ENCODE data around the gene PFKFB4.
A peak's percentile ranks its signal among the peaks of the same experiment; 100 is the strongest.
"Not testable (repeated sequence)": the region's sequence is repeated elsewhere in the genome, so short reads cannot be mapped to it uniquely, and the experiment has no call there.

The PFKFB4 gene

GRCh38 chr3:48558493-48559134, 2.0 kb upstream of the PFKFB4 start:
- no peak for DNase-seq

GRCh38 chr3:48555949-48556795, 431 bp downstream of the PFKFB4 start:
- DNase-seq: no peak

GRCh38 chr3:48555231-48555948, 1.2 kb downstream of the PFKFB4 start:
- no peak for DNase-seq

GRCh38 chr3:48553886-48554845, 2.4 kb downstream of the PFKFB4 start:
- no peak for DNase-seq

- no peak for DNase-seq
These were observed 3.2 kb downstream of the PFKFB4 start for GRCh38 chr3:48553361-48553760.

- no peak for DNase-seq
These were observed 4.3 kb downstream of the PFKFB4 start for GRCh38 chr3:48552111-48552951.

GRCh38 chr3:48551651-48552050, 5.0 kb downstream of the PFKFB4 start:
- DNase-seq: not testable (repeated sequence)

- peak; percentile 82 for DNase-seq
These were observed 7.6 kb downstream of the PFKFB4 start for GRCh38 chr3:48548729-48549705.

- DNase-seq: no peak
These were observed 8.5 kb downstream of the PFKFB4 start for GRCh38 chr3:48548126-48548525.

- no peak for DNase-seq
These were observed 10.3 kb downstream of the PFKFB4 start for GRCh38 chr3:48546203-48546829.

- DNase-seq: no peak
These were observed 12.5 kb downstream of the PFKFB4 start for GRCh38 chr3:48544141-48544540.

- no peak for DNase-seq
These were observed 13.2 kb downstream of the PFKFB4 start for GRCh38 chr3:48543271-48543866.

GRCh38 chr3:48538451-48538850, 18.2 kb downstream of the PFKFB4 start:
- no peak for DNase-seq

GRCh38 chr3:48536785-48537184, 19.8 kb downstream of the PFKFB4 start:
- DNase-seq: no peak

- DNase-seq: no peak
These were observed 20.5 kb downstream of the PFKFB4 start for GRCh38 chr3:48536116-48536515.

- no peak for DNase-seq
These were observed 21.0 kb downstream of the PFKFB4 start for GRCh38 chr3:48535578-48535977.

GRCh38 chr3:48532977-48533337, 23.6 kb downstream of the PFKFB4 start:
- no peak for DNase-seq

GRCh38 chr3:48532271-48532976, 24.2 kb downstream of the PFKFB4 start:
- no peak for DNase-seq

GRCh38 chr3:48530701-48531100, 25.9 kb downstream of the PFKFB4 start:
- DNase-seq: not testable (repeated sequence)

Data from activated T-cell treated with anti-CD3 and anti-CD28 coated beads for 4 hours (primary cell).